Measurements from ENCODE around the gene NPPA. TPM values are rescaled to one million over a fixed set of nuclear protein-coding genes. Genes with fewer than 3 reads are reported as not detected.

The NPPA gene
- total and polyA plus RNA-seq, 2 experiments from 2014 or later: 0.22 TPM; not detected in 1

DNA sequence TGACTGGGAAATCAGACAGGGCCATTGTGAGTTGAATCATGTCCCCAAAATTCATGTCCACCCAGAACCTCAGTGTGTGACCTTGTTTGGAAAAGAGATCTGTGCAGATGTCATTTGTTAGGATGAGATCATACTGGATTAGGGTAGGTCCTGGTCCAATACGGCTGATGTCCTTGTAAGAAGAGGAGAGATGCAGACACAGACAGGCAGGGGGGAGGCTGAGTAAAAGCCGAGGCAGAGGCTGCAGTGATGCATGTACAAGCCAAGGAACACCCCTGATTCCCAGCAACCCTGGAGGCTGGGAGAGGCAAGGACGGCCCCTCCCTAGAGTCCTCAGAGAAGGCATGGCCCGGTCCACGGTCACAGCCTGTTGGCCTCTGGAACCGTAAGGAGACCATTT, 27.0 kb upstream of the NPPA start:
- no peak overlapping the region for H3K4me3 ChIP-seq
- 77% methylated on average over 6 of the region's 6 CpGs for WGBS (ENCODE audit: low lambda C conversion rate, missing lambda C conversion rate)
- DNase-seq (ENCODE audit: low spot score): no peak
- H2AFZ ChIP-seq: no peak overlapping the region
- no peaks in the 10 kb centered on the region for H3K27me3 ChIP-seq
- no peaks in the 10 kb centered on the region for H4K20me1 ChIP-seq (ENCODE audit: insufficient read depth, poor library complexity, severe bottlenecking)
- no peaks in the 10 kb centered on the region for H3K9me2 ChIP-seq (replicated peaks; ENCODE audit: insufficient read depth)
- H3K79me2 ChIP-seq: no peaks in the 10 kb centered on the region
- H3K4me2 ChIP-seq: no peak overlapping the region
- H3K27ac ChIP-seq: no peak overlapping the region
- H3K9me3 ChIP-seq (ENCODE audit: low read depth): no peaks in the 10 kb centered on the region
- H3K36me3 ChIP-seq (replicated peaks; ENCODE audit: insufficient read depth, low read depth): no peaks in the 10 kb centered on the region
- no peak for TF ChIP-seq EZH2 (IDR thresholded peaks at IDR 0.05; ENCODE audit: borderline replicate concordance)
- H3K4me1 ChIP-seq (ENCODE audit: insufficient read depth): no peaks in the 10 kb centered on the region

DNA sequence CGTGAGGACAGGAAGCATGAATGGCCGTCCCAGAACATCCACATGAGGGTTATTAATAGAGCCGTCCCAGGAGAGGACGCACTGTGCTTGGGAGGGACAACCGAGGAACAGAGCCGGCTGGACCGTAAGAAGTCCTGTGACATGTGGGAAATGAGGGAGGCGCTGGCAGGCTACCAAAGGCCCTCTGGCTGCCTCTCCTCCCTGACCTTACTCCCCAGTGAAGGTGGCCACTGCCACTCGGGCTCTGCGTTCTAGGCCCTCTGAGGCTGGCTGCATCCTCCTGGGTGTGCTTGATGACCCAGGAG, 26.6 kb upstream of the NPPA start:
- Histone ChIP-seq H4K20me1 (ENCODE audit: insufficient read depth, poor library complexity, severe bottlenecking) (no peaks in the 10 kb centered on the region), H3K9me3 (ENCODE audit: low read depth) (no peaks in the 10 kb centered on the region), H3K27ac (no peak overlapping the region), H3K9me2 (replicated peaks; ENCODE audit: insufficient read depth) (no peaks in the 10 kb centered on the region), H3K4me1 (ENCODE audit: insufficient read depth) (no peaks in the 10 kb centered on the region), H3K4me3 (no peak overlapping the region), H2AFZ (no peak overlapping the region), H3K79me2 (no peaks in the 10 kb centered on the region), H3K4me2 (no peak overlapping the region), H3K36me3 (replicated peaks; ENCODE audit: insufficient read depth, low read depth) (no peaks in the 10 kb centered on the region), H3K27me3 (no peaks in the 10 kb centered on the region)
- 87% methylated on average over 10 of the region's 10 CpGs for WGBS (ENCODE audit: low lambda C conversion rate, missing lambda C conversion rate)
- DNase-seq (ENCODE audit: low spot score): no peak
- TF ChIP-seq EZH2phosphoT487 (IDR thresholded peaks at IDR 0.05; ENCODE audit: low read depth, severe bottlenecking, unreplicated experiment): no peak
- TF ChIP-seq, protein P1, sequence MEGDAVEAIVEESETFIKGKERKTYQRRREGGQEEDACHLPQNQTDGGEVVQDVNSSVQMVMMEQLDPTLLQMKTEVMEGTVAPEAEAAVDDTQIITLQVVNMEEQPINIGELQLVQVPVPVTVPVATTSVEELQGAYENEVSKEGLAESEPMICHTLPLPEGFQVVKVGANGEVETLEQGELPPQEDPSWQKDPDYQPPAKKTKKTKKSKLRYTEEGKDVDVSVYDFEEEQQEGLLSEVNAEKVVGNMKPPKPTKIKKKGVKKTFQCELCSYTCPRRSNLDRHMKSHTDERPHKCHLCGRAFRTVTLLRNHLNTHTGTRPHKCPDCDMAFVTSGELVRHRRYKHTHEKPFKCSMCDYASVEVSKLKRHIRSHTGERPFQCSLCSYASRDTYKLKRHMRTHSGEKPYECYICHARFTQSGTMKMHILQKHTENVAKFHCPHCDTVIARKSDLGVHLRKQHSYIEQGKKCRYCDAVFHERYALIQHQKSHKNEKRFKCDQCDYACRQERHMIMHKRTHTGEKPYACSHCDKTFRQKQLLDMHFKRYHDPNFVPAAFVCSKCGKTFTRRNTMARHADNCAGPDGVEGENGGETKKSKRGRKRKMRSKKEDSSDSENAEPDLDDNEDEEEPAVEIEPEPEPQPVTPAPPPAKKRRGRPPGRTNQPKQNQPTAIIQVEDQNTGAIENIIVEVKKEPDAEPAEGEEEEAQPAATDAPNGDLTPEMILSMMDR (IDR thresholded peaks at IDR 0.05; ENCODE audit: poor library complexity): no peak
- no peak for TF ChIP-seq EZH2 (IDR thresholded peaks at IDR 0.05; ENCODE audit: borderline replicate concordance)

DNA sequence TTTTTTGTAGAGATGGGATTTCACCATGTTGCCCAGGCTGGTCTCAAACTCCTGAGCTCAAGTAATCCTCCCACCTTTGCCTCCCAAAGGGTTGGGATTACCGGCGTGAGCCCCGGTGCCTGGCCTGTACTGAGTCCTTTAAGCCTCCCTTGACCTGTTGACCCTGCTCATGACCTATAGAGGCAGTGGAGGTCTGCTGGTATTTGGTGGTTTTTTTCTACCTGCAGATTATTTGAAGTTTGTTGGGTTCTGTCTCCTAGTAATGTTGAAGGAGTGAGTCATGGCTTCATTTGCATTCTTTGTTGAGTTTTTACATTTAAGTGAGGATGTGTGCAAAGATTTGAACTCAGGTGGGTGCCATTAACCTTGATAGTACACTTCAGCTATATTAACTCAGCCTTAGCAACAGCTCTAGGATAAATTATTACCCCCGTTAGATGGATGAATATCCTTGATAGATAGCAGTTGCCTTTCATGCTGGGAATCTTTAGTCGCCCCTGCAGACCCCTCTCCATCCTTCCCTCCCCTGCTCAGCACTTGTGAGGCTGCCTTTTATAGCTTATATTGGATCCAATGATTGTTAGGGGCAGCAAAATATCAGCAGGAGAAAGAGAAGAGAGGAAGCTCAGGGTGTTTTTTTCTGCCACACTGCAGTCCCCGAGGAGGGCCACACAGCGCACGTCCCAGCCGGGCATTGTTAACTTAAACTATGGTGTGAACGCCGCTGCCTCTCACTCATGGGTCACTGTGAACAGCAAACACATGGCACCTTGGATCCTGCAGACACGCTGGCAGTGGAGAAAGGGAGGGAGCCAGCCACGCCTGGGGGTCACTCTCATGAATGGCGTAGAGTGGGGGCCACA, 26.0 kb upstream of the NPPA start:
- no peaks in the 10 kb centered on the region for H3K36me3 ChIP-seq (replicated peaks; ENCODE audit: insufficient read depth, low read depth)
- no peak overlapping the region for H3K4me3 ChIP-seq
- H3K9me3 ChIP-seq (ENCODE audit: low read depth): no peaks in the 10 kb centered on the region
- no peak for DNase-seq (ENCODE audit: low spot score)
- H3K27ac ChIP-seq: no peak overlapping the region
- TF ChIP-seq EZH2 (IDR thresholded peaks at IDR 0.05; ENCODE audit: borderline replicate concordance) (no peak), EZH2phosphoT487 (IDR thresholded peaks at IDR 0.05; ENCODE audit: low read depth, severe bottlenecking, unreplicated experiment) (no peak)
- TF ChIP-seq, protein P1 (IDR thresholded peaks at IDR 0.05; ENCODE audit: poor library complexity): no peak
- H3K27me3 ChIP-seq: peaks cover under 1% of the 10 kb centered on the region
- no peak overlapping the region for H3K4me2 ChIP-seq
- H3K79me2 ChIP-seq: no peaks in the 10 kb centered on the region
- H3K4me1 ChIP-seq (ENCODE audit: insufficient read depth): no peaks in the 10 kb centered on the region
- no peaks in the 10 kb centered on the region for H3K9me2 ChIP-seq (replicated peaks; ENCODE audit: insufficient read depth)
- no peak overlapping the region for H2AFZ ChIP-seq
- WGBS (ENCODE audit: low lambda C conversion rate, missing lambda C conversion rate): 70% methylated on average over 14 of the region's 14 CpGs
- H4K20me1 ChIP-seq (ENCODE audit: insufficient read depth, poor library complexity, severe bottlenecking): no peaks in the 10 kb centered on the region

DNA sequence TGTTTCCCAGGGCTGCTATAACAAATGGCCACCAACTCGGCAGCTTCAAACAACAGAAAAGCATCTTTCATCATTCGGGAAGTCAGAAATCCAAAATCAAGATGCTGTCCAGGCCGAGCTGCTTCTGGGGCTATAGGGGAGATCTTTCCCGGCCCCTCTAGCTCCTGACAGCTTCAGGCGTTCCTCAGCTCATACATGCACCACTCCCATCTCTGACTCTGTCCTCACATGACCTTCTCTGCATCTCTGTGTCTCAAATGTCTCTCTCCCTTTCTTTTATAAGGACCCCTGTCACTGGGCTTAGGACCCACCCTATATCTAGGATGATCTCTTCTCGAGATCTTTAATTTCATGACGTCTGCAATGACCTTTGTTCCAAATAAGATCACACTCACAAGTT, 25.0 kb upstream of the NPPA start:
- no peak overlapping the region for H3K27ac ChIP-seq
- no peaks in the 10 kb centered on the region for H3K9me2 ChIP-seq (replicated peaks; ENCODE audit: insufficient read depth)
- no peak overlapping the region for H3K4me3 ChIP-seq
- H3K79me2 ChIP-seq: no peaks in the 10 kb centered on the region
- H4K20me1 ChIP-seq (ENCODE audit: insufficient read depth, poor library complexity, severe bottlenecking): no peaks in the 10 kb centered on the region
- TF ChIP-seq EZH2phosphoT487 (IDR thresholded peaks at IDR 0.05; ENCODE audit: low read depth, severe bottlenecking, unreplicated experiment) (no peak), EZH2 (IDR thresholded peaks at IDR 0.05; ENCODE audit: borderline replicate concordance) (no peak)
- TF ChIP-seq, protein P1 (IDR thresholded peaks at IDR 0.05; ENCODE audit: poor library complexity): no peak
- no peak for DNase-seq (ENCODE audit: low spot score)
- WGBS (ENCODE audit: low lambda C conversion rate, missing lambda C conversion rate): 71% methylated on average over 7 of the region's 7 CpGs
- peaks cover 5% of the 10 kb centered on the region for H3K27me3 ChIP-seq
- H3K36me3 ChIP-seq (replicated peaks; ENCODE audit: insufficient read depth, low read depth): no peaks in the 10 kb centered on the region
- H3K4me2 ChIP-seq: no peak overlapping the region
- no peaks in the 10 kb centered on the region for H3K4me1 ChIP-seq (ENCODE audit: insufficient read depth)
- no peak overlapping the region for H2AFZ ChIP-seq
- no peaks in the 10 kb centered on the region for H3K9me3 ChIP-seq (ENCODE audit: low read depth)

Measured in hepatocyte (in vitro differentiated cells).